Neural cell (in vitro differentiated cells): ENCODE data around the gene ZNF688. TPM values are rescaled to one million over a fixed set of nuclear protein-coding genes. Genes with fewer than 3 reads are reported as not detected.

Source experiments
- H2AFZ ChIP-seq: fragments of 200-600, 300-800 bp; sonication (generic), shearing (Covaris generic); 2 replicates; pipeline ENCODE4 v1.6.0; 2014; ENCODE audit warnings: low read depth, mild to moderate bottlenecking, antibody characterized with exemption, low read length, moderate library complexity
- H3F3A ChIP-seq: fragments of 200-600 bp; shearing (Covaris generic); 2 replicates; pipeline ENCODE4 v1.6.1; 2016; ENCODE audit warnings: mild to moderate bottlenecking, moderate library complexity, mixed read lengths, antibody characterized with exemption, low read length; ENCODE audit not compliant: insufficient read depth, poor library complexity, severe bottlenecking
- H3K27ac ChIP-seq: fragments of 200-600, 300-800 bp; sonication (generic), shearing (Covaris generic); 2 replicates; pipeline ENCODE4 v1.5.1; 2014; ENCODE audit warnings: mild to moderate bottlenecking, low read length, moderate library complexity
- H3K27me3 ChIP-seq: fragments of 300-800, 200-600 bp; sonication (generic), shearing (Covaris generic); 2 replicates; pipeline ENCODE4 v1.6.0; 2014; ENCODE audit warnings: mild to moderate bottlenecking, low read depth, low read length, moderate library complexity; ENCODE audit not compliant: insufficient read depth
- H3K36me3 ChIP-seq: fragments of 300-800, 200-600 bp; sonication (generic), shearing (Covaris generic); 2 replicates; pipeline ENCODE4 v1.5.1; 2014; ENCODE audit warnings: mild to moderate bottlenecking, antibody characterized with exemption, low read length, moderate library complexity; ENCODE audit not compliant: insufficient read depth
- H3K4me2 ChIP-seq: fragments of 300-800, 200-600 bp; sonication (generic), shearing (Covaris generic); 2 replicates; pipeline ENCODE4 v1.6.0; 2014; ENCODE audit warnings: mild to moderate bottlenecking, low read length
- H3K4me3 ChIP-seq: fragments of 300-800, 200-600 bp; sonication (generic), shearing (Covaris generic); 2 replicates; pipeline ENCODE4 v1.5.1; 2014; ENCODE audit warnings: mild to moderate bottlenecking, low read length, moderate library complexity
- H3K79me2 ChIP-seq: fragments of 200-600 bp; shearing (Covaris generic); replicated peaks from 2 replicates; pipeline ENCODE4 v1.6.0; 2014; ENCODE audit warnings: mild to moderate bottlenecking, low read length, moderate library complexity; ENCODE audit not compliant: insufficient read depth
- H3K9ac ChIP-seq: fragments of 300-800, 200-600 bp; sonication (generic), shearing (Covaris generic); 2 replicates; pipeline ENCODE4 v1.6.1; 2016; ENCODE audit warnings: mild to moderate bottlenecking, low read length, mixed read lengths
- H3K9me2 ChIP-seq: fragments of 200-600 bp; shearing (Covaris generic); 2 replicates; pipeline ENCODE4 v1.6.1; 2016; ENCODE audit warnings: mild to moderate bottlenecking, low read length, mixed read lengths; ENCODE audit not compliant: insufficient read depth
- H3K9me3 ChIP-seq: fragments of 200-600, 300-800 bp; sonication (generic), shearing (Covaris generic); 2 replicates; pipeline ENCODE4 v1.6.1; 2016; ENCODE audit warnings: mild to moderate bottlenecking, mixed run types, low read length, moderate library complexity, mixed read lengths
- H4K20me1 ChIP-seq: fragments of 200-600 bp; shearing (Covaris generic); 2 replicates; pipeline ENCODE4 v1.6.1; 2016; ENCODE audit warnings: mild to moderate bottlenecking, mixed run types; ENCODE audit not compliant: insufficient read depth
- CTCF ChIP-seq: fragments of 450-650 bp; IDR thresholded peaks from 2 replicates; pipeline ENCODE4 v1.5.1; 2014; ENCODE audit warnings: antibody characterized with exemption, mild to moderate bottlenecking, moderate library complexity; ENCODE audit not compliant: poor library complexity, severe bottlenecking
- EP300 ChIP-seq: fragments of 450-650 bp; conservative IDR thresholded peaks from 2 replicates; pipeline ENCODE4 v1.6.1; 2014; ENCODE audit warnings: antibody characterized with exemption, mild to moderate bottlenecking, moderate library complexity; ENCODE audit not compliant: poor library complexity, severe bottlenecking
- EZH2 ChIP-seq: fragments of 200-600, 300-800 bp; shearing (Covaris generic), sonication (generic); IDR thresholded peaks from 2 replicates; pipeline ENCODE4 v1.6.1; 2014; ENCODE audit warnings: antibody characterized with exemption, low read length, borderline replicate concordance, mild to moderate bottlenecking; ENCODE audit not compliant: insufficient read depth, poor library complexity, severe bottlenecking
- MXI1 ChIP-seq: fragments of 450-650 bp; conservative IDR thresholded peaks from 2 replicates; pipeline ENCODE4 v1.6.1; 2014; ENCODE audit warnings: antibody characterized with exemption, mild to moderate bottlenecking; ENCODE audit not compliant: poor library complexity, severe bottlenecking
- POLR2AphosphoS5 ChIP-seq: IDR thresholded peaks from 2 replicates; pipeline ENCODE4 v1.6.1; 2012
- RAD21 ChIP-seq: fragments of 450-650 bp; conservative IDR thresholded peaks from 2 replicates; pipeline ENCODE4 v1.6.1; 2014; ENCODE audit warnings: antibody characterized with exemption, mild to moderate bottlenecking, moderate library complexity
- REST ChIP-seq: IDR thresholded peaks from 2 replicates; pipeline ENCODE4 v1.6.1; 2012; ENCODE audit warnings: borderline replicate concordance
- SMC3 ChIP-seq: fragments of 450-650 bp; conservative IDR thresholded peaks from 2 replicates; pipeline ENCODE4 v1.6.1; 2014; ENCODE audit warnings: antibody characterized with exemption, mild to moderate bottlenecking, moderate library complexity; ENCODE audit not compliant: poor library complexity
- TAF1 ChIP-seq: IDR thresholded peaks from 2 replicates; pipeline ENCODE4 v1.6.1; 2012; ENCODE audit warnings: low read depth
- polyA plus RNA-seq: library from polyadenylated mRNA; depleted of rRNA; stranded (reverse); fragments of >200 nt; gene quantifications from 2 replicates; pipeline ENCODE4 v1.2.3, GENCODE V29; 2014

ZNF688 gene
- polyA plus RNA-seq, 1 donor from 2014 or later = 28.4 TPM

GRCh38 chr16:30567991-30568638 is 3.4 kb downstream of the ZNF688 start:
- peaks cover 7% of the 10 kb centered on the region for H3F3A ChIP-seq
- no peaks in the 10 kb centered on the region for H3K36me3 ChIP-seq
- H3K27me3 ChIP-seq = no peaks in the 10 kb centered on the region
- no peaks in the 10 kb centered on the region for H4K20me1 ChIP-seq
- H3K79me2 ChIP-seq = no peaks in the 10 kb centered on the region
- H3K9ac ChIP-seq = peak overlapping the region; percentile 41
- H3K27ac ChIP-seq = peak overlapping the region; percentile 76
- H3K4me2 ChIP-seq = peak overlapping the region; percentile 2
- H3K9me2 ChIP-seq = no peaks in the 10 kb centered on the region
- no peaks in the 10 kb centered on the region for H3K9me3 ChIP-seq
- TF ChIP-seq MXI1 (peak; percentile 62), TAF1 (no peak), EZH2 (no peak), EP300 (peak; percentile 72), RAD21 (peak; percentile 13), SMC3 (peak; percentile 34), REST (no peak), POLR2AphosphoS5 (peak; percentile 74)
- H3K4me3 ChIP-seq = peak overlapping the region; percentile 53
- no peak overlapping the region for H2AFZ ChIP-seq

- H3K79me2 ChIP-seq = no peaks in the 10 kb centered on the region
- peak overlapping the region; percentile 53 for H3K4me3 ChIP-seq
- no peak for TF ChIP-seq TAF1
- no peak for TF ChIP-seq REST
- TF ChIP-seq EZH2 = no peak
- TF ChIP-seq POLR2AphosphoS5 = no peak
- no peak for TF ChIP-seq EP300
- no peak for TF ChIP-seq SMC3
- TF ChIP-seq RAD21 = no peak
- TF ChIP-seq MXI1 = no peak
- TF ChIP-seq CTCF = no peak
- peak overlapping the region; percentile 76 for H3K27ac ChIP-seq
- H3K9me3 ChIP-seq = no peaks in the 10 kb centered on the region
- peaks cover 7% of the 10 kb centered on the region for H3F3A ChIP-seq
- H3K36me3 ChIP-seq = no peaks in the 10 kb centered on the region
- H4K20me1 ChIP-seq = no peaks in the 10 kb centered on the region
- peak overlapping the region; percentile 2 for H3K4me2 ChIP-seq
- H3K9ac ChIP-seq = peak overlapping the region; percentile 41
- H2AFZ ChIP-seq = no peak overlapping the region
- H3K9me2 ChIP-seq = no peaks in the 10 kb centered on the region
- no peaks in the 10 kb centered on the region for H3K27me3 ChIP-seq
Observed at GRCh38 chr16:30567160-30567990, 4.1 kb downstream of the ZNF688 start.
